GM23248 (cell line): ENCODE results near the gene ANKRD13C.

Source experiments
- EZH2 ChIP-seq: fragments of 200-600 bp; sonication (generic); IDR thresholded peaks from 2 replicates; pipeline ENCODE4 v1.6.1; 2018; ENCODE audit warnings: antibody characterized with exemption, mild to moderate bottlenecking; ENCODE audit not compliant: insufficient read depth, poor library complexity, severe bottlenecking
- EZH2phosphoT487 ChIP-seq: fragments of 200-600 bp; sonication (generic); IDR thresholded peaks from 2 replicates; pipeline ENCODE4 v1.6.1; 2018; ENCODE audit warnings: antibody characterized with exemption, moderate library complexity, mild to moderate bottlenecking, low read depth; ENCODE audit not compliant: insufficient read depth

- TF ChIP-seq EZH2 (no peak), EZH2phosphoT487 (no peak)
These were observed 1.4 kb upstream of the ANKRD13C start for GRCh38 chr1:70355920-70356319.
